Psoas muscle (tissue), 8 donors: ENCODE results near the gene WDR70. TPM values are rescaled to one million over a fixed set of nuclear protein-coding genes. Genes with fewer than 3 reads are reported as not detected.

Experiments used
- ATAC-seq, 4 donors: fragments of 200-7000 bp; cut with Tn5 transposase; one replicate each; pipeline ENCODE4 v1.9.1; 2020; ENCODE audit warnings: moderate library complexity in 3 of 4, mild to moderate bottlenecking in 2 of 4
- DNase-seq, 2 donors: peaks; one replicate each; pipeline ENCODE4 v3.0.0-alpha.2; 2020
- H3K27ac ChIP-seq: fragments of 200-600 bp; one replicate; pipeline ENCODE4 v1.8.0; 2022
- H3K27me3 ChIP-seq, 3 donors: fragments of 200-600 bp in 1 of 3; one replicate each; pipeline versions ENCODE4 v1.6.1 to v1.8.0; 2013 to 2022; ENCODE audit warnings: low read length in 2 of 3, mild to moderate bottlenecking in 2 of 3, moderate library complexity in 1 of 3; ENCODE audit not compliant: insufficient read depth in 3 of 3
- H3K36me3 ChIP-seq, 2 donors: fragments of 200-600 bp in 1 of 2; one replicate each; pipeline versions ENCODE4 v1.6.1 to v1.8.0; 2013 to 2022; ENCODE audit warnings: low read depth in 1 of 2, mild to moderate bottlenecking in 1 of 2, moderate library complexity in 1 of 2; ENCODE audit not compliant: insufficient read depth in 1 of 2
- H3K4me1 ChIP-seq: fragments of 200-600 bp; one replicate; pipeline ENCODE4 v1.8.0; 2022
- H3K4me3 ChIP-seq: fragments of 200-600 bp; one replicate; pipeline ENCODE4 v1.8.0; 2022; ENCODE audit warnings: mild to moderate bottlenecking
- H3K9me3 ChIP-seq: fragments of 200-600 bp; one replicate; pipeline ENCODE4 v1.8.0; 2022
- CTCF ChIP-seq: fragments of 200-600 bp; IDR thresholded peaks from one replicate; pipeline ENCODE4 v1.8.0; 2022; ENCODE audit warnings: antibody characterized with exemption
- WGBS, 3 donors: extraction: QIAGEN DNeasy Blood & Tissue Kit; methylation state at CpG; one replicate each; pipeline versions ENCODE4 v1.1.6 to v1.1.7; 2013; 5-methylcytosine and 5-hydroxymethylcytosine counted together
- intact Hi-C, 2 donors: fragments of 100-400 bp; cut with DNase I; formaldehyde crosslinking; loops; one replicate each; pipeline versions ENCODE4 v1.11.0 to v1.14.2; 2022
- polyA plus RNA-seq, 3 donors: library from polyadenylated mRNA; stranded (reverse); fragments of 200-250 nt; gene quantifications; one replicate each; pipeline ENCODE4 v1.2.3, GENCODE V29; 2013
- total RNA-seq, 4 donors: library from RNA; stranded (reverse); fragmentation: NEBNext Ultra II Directional in 2 of 4; extraction: Animal tissue kit (Norgen Biotek cat#: 25700) in 2 of 4; gene quantifications; one replicate each; pipeline versions ENCODE4 v1.2.1 to v1.2.4, GENCODE V29; 2021 to 2023
- donor health status: healthy with polysubstance abuse.
- donor health status: DM: no; HTN: no; CAD: no; lungs with moderate emphysema.
- donor health status: Bipolar disorder and iron deficiency.
- donor health status: healthy.
- donor health status: DM: yes; HTN: yes; CAD: no.
- donor health status: DM: no; HTN: no; CAD: no.
- donor health status: DM: no; HTN: no; CAD: no.
- donor health status: DM: yes; HTN: yes; CAD: no.

The WDR70 gene
- total and polyA plus RNA-seq, 7 donors, result 16.3 to 37.8 (median 26.0) TPM

GRCh38 chr5:37695647-37696046, 316.5 kb downstream of the WDR70 start:
- Histone ChIP-seq H3K4me3 (no peak overlapping the region), H3K9me3 (no peaks in the 10 kb centered on the region), H3K27me3 (no peaks in the 10 kb centered on the region), H3K4me1 (peaks cover 14% of the 10 kb centered on the region), H3K36me3 (peaks cover 0 to 7% of the 10 kb centered on the region in 2 donors), H3K27ac (peak overlapping the region; percentile 84)
- TF ChIP-seq CTCF, result no peak
- ATAC-seq (peak in 1 of 4 donors; percentile 26), DNase-seq (no peak)
- intact Hi-C loops, result no loop called here
- 77 to 92% (median 83%) methylated on average over 3 of the region's 3 CpGs for WGBS, 3 donors

- 83 to 89% (median 85%) methylated on average over 5 of the region's 5 CpGs for WGBS, 3 donors
- no peaks in the 10 kb centered on the region for H3K9me3 ChIP-seq
- ATAC-seq, result peak; percentile 95 to 98 (median 97)
- H3K36me3 ChIP-seq, result peaks cover 0 to 7% of the 10 kb centered on the region in 2 donors
- no peak overlapping the region for H3K4me3 ChIP-seq
- peak overlapping the region; percentile 84 for H3K27ac ChIP-seq
- no peak for DNase-seq
- peaks cover 14% of the 10 kb centered on the region for H3K4me1 ChIP-seq
- intact Hi-C loops, result no loop called here
- no peak for TF ChIP-seq CTCF
- no peaks in the 10 kb centered on the region for H3K27me3 ChIP-seq
These were observed 317.3 kb downstream of the WDR70 start for GRCh38 chr5:37696190-37697021.

- 49 to 50% (median 50%) methylated on average over 2 of the region's 2 CpGs for WGBS, 3 donors
These were observed 322.8 kb downstream of the WDR70 start for GRCh38 chr5:37701868-37702267.

GRCh38 chr5:37703841-37704241, 324.7 kb downstream of the WDR70 start:
- Histone ChIP-seq H3K9me3 (no peaks in the 10 kb centered on the region), H3K36me3 (peaks cover 0 to 8% of the 10 kb centered on the region in 2 donors), H3K4me3 (no peak overlapping the region), H3K27me3 (no peaks in the 10 kb centered on the region), H3K27ac (no peak overlapping the region), H3K4me1 (no peaks in the 10 kb centered on the region)
- TF ChIP-seq CTCF, result no peak
- DNase-seq (no peak), ATAC-seq (no peak)
- intact Hi-C loops, result no loop called here
- 86 to 93% (median 89%) methylated on average over 4 of the region's 4 CpGs for WGBS, 3 donors

More at GRCh38 chr5:37701868-37702267, 322.8 kb downstream of the WDR70 start:
- no peaks in the 10 kb centered on the region for H3K9me3 ChIP-seq
- peaks cover 2% of the 10 kb centered on the region for H3K4me1 ChIP-seq
- DNase-seq (no peak), ATAC-seq (no peak)
- intact Hi-C loops, result no loop called here
- no peak overlapping the region for H3K27ac ChIP-seq
- no peak overlapping the region for H3K4me3 ChIP-seq
- peaks cover 0 to 15% of the 10 kb centered on the region in 2 donors for H3K36me3 ChIP-seq
- no peaks in the 10 kb centered on the region for H3K27me3 ChIP-seq
- TF ChIP-seq CTCF, result no peak
